NCI-H187 treated with DMSO at 0.1 percent for 48 hours (cell line): ENCODE data around the gene SART1.
A peak's percentile ranks its signal among the peaks of the same experiment; 100 is the strongest.

Experiments used
- DNase-seq: peaks from one replicate; lab custom pipeline; 2025; lab: John Stamatoyannopoulos, UW

SART1 gene

DNA sequence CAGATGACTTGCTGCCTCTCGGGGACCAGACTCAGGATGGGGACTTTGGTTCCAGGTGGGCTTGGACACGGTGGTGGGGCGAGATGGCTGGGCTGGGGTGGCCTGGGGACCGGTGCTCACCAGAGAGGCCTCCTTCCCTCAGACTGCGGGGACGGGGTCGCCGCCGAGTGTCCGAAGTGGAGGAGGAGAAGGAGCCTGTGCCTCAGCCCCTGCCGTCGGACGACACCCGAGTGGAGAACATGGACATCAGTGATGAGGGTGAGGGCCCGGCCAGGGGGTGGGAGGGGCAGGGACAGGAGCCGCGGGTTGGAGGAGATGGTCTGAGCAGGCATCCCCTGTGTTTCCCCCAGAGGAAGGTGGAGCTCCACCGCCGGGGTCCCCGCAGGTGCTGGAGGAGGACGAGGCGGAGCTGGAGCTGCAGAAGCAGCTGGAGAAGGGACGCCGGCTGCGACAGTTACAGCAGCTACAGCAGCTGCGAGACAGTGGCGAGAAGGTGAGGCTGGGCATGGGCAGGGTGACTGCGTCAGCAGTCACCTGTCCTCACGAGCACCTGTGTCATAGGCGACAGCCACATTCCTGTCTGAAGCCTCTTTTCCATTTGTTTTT is 5.9 kb downstream of the SART1 start:
- no peak for DNase-seq

DNA sequence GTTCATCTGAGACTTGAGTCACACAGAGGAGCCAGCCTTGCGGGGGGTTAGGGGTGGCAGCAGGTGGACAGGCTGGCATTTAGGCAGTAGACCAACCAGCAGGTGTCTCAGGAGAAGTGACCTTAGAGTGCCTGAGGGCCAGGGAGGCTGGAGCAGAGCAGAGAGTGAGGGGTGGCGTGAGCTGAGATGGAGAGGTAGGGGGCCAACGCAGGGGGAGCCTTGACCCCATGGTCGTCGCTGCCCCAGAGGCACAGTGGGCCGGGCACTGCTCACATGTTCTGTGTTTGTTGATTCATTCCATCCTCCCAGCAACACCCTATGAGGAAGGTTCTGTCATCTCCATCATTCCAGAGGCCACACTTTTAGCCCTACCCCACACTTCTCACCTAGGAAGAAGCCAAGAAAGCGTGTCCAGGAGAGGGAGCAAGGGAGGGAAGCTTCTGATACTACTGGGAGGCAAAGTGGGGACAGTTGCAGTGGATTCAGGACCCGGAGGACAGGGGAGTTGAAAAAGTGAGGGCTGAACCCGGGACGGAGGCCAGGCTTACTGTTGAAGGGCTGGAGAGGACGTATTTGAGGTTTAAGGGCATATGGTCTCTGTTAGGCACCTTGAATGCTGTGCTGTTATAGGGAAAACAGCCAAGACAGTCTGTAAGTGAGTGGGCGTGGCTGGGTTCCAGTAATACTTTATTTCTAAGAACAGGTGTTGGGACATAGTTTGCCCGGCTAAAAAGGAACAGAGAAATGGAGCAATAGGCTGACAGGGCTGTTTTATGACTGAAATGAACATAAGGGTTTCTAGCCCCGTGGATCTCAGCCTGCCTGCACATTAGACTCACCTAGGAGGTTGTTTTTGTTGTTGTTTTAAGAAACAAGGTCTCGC is 7.3 kb downstream of the SART1 start:
- DNase-seq, result no peak

DNA sequence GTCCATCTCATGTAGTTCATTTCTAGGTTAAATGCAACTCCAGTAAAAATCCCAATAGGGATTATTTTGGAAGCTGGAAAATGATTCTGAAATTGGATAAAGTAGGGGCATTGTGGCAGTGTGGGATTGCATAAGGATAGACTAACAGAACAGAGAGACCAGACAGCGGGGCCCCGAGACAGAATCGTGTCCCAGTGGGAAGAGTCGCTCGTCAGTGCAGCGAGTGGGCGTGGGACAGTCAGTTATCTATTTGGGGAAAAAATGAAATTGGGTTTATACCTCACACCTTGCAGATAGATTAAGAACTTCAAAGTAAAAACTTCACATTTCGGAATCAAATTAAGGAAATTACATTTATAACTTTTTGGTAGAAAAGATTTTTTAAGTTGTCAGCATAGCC is 10.6 kb downstream of the SART1 start:
- DNase-seq, result no peak

DNA sequence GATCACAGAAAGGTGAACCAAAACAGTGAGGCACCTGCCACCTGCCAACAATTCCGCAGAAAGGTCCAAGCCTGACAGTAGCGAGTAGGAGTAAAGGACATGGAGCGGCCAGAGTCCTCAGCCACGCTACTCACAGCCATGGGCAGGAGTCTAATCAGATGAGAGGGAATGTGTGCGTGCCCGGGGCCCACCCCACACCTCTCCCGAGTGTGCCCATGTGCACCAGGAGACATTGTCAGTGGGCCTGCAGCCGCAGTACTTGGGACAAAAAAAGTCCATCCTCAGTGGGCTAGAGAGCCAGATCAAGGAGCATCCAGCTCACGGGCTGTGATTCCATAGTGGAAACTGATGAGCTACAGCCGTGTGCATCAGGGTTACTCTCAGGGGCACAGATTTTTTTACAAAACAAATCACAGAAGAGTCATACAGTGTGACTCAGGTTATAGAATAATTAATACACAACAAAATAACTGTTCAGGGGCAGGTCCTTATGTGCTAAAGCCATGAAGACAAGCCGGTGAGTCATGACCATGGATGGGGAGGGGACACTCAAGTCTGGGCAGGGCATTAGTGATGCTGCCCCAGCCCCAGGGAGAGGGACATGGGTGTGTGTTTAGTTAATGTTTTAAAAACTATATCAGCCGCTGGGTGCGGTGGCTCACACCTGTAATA is 12.0 kb downstream of the SART1 start:
- no peak for DNase-seq

DNA sequence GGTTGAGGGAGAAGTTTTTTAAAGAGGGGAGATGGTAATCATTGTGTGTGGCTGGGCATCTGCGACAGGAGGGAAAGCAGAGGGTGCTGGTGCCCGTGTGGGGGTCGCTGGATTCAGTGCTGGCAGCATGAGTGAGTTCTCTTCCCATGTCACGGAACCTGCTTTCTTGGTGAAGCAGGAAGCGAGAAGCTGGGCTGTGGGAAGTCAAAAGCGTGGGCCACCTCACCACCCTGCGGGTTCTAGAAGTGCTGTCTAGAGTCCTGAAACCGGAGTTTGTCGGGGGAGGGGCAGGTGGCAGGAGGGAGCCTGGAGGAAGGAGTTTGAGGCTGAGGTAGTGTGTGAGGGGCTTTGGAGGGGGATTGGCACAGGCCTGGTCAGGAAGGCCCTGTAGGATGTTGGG is 14.2 kb downstream of the SART1 start:
- no peak for DNase-seq

DNA sequence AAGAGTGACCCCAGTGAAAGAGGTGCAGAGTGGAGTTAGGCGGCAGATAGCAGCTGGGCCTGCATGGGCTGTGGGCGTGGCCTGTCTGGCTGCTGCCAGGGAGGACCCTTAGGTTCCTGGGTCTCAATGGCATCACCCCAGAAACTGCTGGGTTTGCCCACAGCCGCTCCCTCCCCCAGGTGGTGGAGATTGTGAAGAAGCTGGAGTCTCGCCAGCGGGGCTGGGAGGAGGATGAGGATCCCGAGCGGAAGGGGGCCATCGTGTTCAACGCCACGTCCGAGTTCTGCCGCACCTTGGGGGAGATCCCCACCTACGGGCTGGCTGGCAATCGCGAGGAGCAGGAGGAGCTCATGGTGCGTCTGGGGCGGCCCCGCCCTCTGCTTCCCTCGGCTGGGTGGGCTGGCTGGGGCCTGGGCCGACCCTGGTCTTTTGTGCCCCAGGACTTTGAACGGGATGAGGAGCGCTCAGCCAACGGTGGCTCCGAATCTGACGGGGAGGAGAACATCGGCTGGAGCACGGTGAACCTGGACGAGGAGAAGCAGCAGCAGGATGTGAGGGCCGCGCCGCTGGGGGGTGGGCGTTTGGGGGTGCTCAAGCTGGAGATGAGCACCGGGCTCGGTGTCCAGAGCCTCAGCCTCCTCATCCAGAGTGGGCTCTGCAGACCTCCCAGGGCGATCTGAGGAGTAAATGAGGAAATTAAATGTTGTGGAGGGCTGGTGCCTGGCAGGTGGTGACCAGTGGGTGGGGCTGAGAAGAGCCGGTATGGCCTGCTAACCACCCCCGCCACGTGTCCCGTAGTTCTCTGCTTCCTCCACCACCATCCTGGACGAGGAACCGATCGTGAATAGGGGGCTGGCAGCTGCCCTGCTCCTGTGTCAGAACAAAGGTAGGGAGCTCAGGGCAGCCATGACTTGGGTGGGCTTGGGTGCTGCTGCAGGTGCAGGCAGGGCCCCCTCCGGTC is 15.0 kb downstream of the SART1 start:
- no peak for DNase-seq

DNA sequence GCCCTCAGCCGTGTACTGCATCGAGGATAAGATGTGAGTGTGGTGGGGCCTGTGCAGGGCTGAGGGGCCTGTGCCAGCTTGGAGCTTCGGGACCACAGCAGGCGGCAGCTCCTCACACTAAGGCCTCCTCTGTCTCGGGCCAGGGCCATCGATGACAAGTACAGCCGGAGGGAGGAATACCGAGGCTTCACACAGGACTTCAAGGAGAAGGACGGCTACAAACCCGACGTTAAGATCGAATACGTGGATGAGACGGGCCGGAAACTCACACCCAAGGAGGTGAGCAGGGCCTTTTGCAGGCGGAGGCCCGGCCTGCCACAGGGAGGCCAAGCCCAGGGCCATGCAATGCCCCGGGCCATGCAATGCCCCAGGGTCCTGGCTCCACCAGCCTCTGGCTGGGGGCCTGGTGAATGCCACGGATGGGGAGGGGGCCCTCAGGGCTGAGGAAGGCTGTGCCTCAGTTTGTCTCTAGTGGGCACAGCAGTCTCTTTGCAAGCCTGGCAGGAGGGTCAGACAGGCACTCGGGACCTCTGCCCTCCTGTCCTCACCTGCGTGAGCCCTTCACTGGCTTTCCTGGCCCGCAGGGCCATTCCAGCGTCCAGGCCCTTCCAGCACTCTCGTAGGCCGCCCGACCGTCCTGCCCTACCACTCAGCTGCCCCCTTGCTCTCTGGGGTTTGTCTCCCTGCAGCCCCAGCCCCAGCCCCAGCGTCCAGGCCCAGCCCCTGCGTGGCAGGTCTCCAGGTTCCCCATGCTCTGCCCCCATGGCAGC is 16.3 kb downstream of the SART1 start:
- DNase-seq, result no peak

DNA sequence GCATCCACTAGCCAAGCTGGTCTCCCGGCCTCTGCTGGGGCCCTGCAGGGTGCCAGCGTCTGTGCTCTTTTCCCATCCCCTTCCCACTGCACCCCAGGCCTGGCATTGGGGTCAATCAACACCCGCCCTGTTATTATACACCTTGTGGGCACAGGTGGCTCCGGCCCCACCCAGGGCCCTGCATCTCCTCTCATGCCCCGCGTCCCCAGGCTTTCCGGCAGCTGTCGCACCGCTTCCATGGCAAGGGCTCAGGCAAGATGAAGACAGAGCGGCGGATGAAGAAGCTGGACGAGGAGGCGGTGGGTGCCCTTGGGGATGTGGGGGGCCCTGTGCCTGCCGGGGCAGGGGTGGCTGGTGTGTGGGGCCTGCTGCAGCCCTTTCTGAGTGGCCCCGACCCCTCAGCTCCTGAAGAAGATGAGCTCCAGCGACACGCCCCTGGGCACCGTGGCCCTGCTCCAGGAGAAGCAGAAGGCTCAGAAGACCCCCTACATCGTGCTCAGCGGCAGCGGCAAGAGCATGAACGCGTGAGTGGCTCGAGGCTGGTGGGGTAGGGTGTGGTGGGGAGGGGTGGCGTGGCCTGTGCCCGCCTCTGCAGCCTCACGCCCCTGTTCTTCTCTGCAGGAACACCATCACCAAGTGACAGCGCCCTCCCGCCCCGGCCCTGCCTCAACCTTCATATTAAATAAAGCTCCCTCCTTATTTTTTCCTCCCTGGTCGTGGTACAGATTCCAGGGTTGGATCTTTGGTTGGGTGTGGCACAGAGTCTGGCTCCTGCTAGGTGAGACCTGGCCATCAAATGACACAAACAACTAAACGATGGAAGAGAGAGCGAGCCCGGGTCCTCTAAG is 17.1 kb downstream of the SART1 start:
- DNase-seq, result no peak

DNA sequence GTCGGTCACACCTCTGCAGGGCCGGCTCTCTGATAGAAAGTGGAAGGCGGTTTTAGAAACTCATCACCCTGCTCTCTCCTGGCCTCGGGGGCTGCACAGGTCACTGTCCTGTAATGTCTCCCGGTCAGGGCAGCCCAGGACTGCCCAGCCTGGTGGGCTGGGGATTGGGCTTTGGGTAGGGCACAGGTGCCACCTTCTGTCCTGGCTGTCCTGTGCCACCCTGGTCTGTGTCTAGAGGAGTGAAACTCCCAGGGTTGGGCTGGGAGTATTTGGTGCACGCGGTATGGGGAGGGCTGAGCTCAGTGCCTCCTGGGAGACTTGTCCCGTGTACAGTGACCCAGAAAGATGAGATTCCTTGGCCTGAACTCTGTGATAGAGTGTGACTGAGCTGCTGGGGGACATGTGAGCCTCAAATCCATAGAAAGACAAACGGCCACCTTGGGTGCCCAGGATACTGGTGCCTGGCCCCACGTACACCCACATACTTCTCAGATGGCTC is 17.8 kb downstream of the SART1 start:
- no peak for DNase-seq

DNA sequence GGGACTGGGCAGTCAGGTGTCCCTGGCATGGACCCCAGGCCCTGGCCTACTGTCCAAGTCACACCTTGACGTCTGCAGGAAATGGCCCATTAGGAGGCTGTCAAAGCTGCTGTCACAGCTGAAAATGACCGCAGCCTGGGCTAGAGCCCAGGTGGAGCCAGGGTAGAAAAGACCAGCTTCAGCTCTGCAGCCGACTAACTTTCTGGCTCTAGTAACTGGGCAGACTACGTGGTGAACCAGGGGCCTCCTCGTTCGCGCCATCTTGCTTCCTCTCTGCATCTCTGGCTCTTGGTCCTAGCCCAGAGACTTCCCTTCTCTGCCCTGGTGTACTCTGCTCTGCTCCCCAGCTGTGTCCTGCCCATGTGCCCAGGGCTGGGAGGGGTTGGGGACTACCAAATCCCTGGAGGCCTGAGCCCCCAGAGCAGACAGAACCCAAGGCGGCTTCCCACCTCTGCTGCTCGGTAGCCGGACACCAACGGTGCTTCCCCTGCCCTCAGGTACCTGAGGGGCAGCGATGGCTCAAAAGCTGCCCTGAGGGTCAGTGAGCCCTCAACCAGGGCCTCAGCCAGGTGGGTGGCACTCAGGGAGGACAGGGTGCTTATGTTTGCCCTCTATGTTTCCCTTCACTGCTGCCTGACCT is 19.7 kb downstream of the SART1 start:
- DNase-seq, result no peak

DNA sequence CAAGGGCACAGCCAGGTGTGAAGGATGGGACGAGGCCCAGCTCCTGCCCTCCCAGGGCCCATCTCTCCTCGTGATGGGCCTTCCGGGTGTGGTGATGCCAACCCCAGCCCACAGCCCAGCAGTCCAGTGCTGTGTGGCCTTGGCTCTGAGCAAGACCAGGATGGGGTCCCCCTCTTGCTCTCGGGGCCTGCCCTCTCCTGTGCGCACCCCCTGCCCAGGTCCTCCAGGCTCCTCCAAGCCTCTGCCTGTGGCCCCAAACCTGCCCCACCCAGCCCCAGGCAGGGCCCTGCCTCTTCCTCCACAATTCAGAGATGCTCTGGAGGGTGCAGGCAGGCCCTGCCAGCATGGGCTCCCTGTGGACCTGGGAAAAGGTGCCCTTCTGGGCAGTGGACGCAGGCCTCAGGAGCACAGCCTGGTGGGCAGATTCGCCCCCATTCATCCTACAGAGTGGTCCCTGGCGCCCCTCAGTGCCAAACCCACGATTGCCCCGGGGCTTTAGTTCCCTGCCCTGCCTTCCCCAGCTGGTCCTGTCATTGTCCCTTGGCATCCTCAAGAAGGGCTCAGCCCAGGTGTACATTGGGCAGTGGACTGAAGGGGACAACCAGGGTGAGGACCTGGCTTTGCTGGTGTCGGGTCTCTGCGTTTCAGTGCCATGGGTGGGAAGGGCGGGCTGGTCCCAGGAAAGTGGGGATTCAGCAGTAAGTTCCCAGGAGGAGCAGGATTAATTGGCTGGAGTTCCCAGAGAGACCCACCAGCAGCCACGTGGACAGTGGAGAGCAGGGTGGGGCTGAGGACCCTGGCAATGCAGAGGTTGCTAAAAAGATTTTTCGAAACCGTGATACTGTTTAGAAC is 20.7 kb downstream of the SART1 start:
- DNase-seq, result no peak

DNA sequence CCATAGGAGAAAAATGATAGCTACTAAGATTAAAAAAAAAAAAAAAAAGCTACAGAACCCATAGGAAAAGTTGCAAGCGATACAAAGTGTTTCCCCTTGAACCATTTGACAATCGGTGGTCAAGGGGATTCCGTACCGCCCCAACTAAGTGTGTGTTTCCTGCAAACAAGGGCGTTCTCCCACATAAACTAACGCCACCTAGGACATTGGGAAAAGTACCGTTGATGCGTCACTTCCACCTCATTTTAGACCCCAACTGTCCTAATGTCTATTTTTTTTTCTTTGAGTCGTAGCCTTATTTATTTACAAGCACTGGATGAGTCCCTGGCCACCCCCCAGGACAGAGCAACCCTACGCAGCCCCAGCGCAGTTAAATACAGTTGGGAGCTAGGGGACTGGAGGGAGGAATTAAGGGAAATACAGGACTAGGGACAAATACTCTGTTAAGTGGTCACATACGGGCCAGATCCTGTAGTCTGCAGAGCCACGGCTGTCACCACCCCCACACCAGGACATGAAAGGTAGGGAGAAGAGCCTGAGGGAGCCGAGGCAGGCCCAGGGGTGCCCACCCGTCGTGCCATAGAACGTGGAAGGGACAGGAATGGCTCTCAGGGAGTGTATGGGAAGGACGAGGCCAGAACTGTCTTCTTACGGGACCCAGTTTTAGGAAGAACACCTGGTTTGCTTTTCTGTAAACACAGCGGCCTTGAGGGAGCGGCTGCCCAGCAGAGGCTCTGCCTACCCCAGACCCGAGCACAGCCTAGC is 21.5 kb downstream of the SART1 start:
- DNase-seq, result no peak

DNA sequence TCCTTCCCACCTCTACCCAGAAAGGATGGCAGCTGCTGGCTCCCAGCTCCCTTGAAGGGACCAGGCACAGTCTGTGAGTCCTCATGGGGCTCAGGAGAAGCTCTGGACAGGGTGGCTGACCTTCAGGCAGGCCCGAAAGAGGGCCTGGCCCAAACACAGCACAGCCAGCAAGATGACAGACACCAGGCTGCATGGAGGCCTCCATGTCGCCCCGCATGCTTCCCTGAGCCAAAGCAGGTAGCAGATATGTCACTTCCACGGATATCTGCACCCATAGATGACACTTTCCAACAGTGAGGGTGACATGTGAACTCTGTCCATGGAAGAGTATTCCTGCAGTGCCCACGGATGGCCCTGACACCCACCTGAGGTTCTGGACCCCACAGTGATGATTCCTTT is 22.1 kb downstream of the SART1 start:
- no peak for DNase-seq

DNA sequence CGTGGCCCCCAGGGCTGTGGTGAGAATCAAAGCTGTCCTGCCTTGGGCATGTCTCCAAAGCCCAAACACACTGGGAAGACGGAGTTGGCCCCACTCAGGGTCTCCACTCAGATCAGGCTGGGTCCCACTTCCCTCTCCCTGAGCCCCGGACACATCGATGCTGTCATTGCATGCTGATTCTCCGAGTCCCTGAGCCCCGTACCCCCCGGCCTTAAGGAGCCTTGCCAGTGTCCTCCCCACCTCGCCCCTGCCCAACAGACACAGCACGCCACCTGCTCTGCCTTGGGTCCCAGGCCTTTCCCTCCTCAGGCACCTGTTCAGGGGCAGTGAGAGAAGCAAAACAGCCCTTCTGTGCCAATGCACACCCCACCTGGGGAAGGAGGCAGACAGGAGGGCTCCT is 25.8 kb downstream of the SART1 start:
- no peak for DNase-seq

DNA sequence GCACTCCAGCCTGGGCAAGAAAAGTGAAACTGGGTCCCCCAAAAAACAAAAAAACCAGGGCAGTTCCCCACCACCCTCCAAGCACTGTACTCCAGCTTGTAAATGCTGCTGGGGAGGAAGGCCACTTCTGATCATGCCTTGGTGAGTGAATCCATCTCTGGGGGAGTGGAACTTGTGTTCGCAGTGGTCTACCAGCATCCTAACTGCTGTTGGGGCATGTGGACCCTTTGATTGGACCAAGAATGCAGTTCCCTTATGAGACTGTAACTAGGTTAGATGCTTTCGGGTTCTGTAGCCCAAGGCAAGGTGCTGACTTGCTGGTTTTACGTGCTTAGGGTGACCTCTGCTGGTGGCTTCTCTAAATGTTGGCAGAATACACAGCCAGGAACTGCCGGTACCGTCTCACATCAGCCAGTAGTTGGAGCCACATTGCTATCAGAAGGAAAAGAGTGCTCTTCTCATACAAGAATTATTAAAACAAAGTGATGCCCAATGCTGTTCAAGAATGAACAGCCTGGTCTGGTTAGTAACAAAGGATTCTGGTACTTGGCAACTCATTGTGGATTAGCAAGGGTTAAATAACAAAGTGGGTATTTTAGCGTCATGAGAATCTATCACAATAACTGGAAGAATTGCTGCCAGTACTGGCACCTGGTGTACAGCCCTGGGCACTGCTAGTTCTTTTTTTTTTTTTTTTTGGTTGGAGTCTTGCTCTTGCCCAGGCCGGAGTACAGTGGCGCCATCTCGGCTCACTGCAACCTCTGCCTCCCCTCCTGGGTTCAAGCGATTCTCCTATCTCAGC is 27.5 kb downstream of the SART1 start:
- DNase-seq, result peak; percentile 60

DNA sequence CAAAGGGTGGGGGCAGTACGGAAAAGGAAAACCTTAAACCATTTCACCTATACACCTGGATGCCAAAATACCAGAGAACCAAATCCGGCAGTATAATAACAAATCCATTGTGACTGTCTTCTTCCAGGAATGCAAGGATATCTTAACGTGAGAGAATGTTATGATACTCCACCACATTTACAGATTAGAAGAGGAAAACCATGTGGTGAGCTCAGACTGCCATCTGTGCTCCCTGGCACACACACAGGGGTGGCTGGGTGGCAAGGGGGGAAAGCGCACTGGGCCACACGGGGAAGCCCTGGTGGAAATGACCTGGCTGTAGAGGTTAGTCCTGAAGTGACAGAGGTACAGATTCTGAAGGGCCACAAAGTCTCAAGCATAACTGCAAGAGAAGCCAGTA is 30.5 kb downstream of the SART1 start:
- no peak for DNase-seq

DNA sequence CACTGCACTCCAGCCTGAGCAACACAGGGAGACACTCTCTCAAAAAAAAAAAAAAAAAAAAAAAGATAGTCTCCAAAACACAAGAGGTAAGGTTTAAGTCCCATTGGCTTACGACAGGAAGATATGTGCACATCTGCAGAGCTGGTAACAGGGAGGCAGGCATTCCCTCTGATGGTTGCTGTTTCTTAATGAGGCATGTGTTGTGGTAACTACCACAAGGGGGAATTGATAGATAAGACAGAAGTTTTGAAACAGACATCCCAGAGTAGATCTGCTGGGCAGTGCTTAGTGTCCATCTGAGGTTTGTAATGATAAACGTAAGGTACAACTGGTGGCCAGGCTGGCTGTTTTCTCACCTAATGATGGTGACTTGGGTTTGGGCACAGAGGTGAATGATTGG is 35.8 kb downstream of the SART1 start:
- no peak for DNase-seq
